HL-60 (cell line): ENCODE data around the gene ASB13.

Experiments
- DNase-seq, 2 experiments: peaks; one replicate each; pipeline ENCODE4 v3.0.0-alpha.2; 2010 to 2020; ENCODE audit warnings: low read depth in 1 of 2, low spot score in 1 of 2
- H3K27ac ChIP-seq: fragments of 250-450 bp; sonication (Bioruptor Pico); replicated peaks from 2 replicates; pipeline ENCODE4 v1.5.1; 2020; ENCODE audit warnings: mild to moderate bottlenecking, moderate library complexity
- H3K27me3 ChIP-seq: fragments of 250-450 bp; sonication (Bioruptor Pico); 2 replicates; pipeline ENCODE4 v1.5.1; 2021; ENCODE audit warnings: mild to moderate bottlenecking, moderate library complexity; ENCODE audit not compliant: insufficient read depth, poor library complexity, severe bottlenecking
- H3K4me3 ChIP-seq: replicated peaks from 2 replicates; pipeline ENCODE4 v1.5.1; 2011; ENCODE audit warnings: mild to moderate bottlenecking, control low read depth, low read length; ENCODE audit not compliant: insufficient read depth
- GABPA ChIP-seq: IDR thresholded peaks from 2 replicates; pipeline ENCODE4 v1.6.1; 2012; ENCODE audit warnings: low read depth
- POLR2AphosphoS5 ChIP-seq: IDR thresholded peaks from 2 replicates; pipeline ENCODE4 v1.6.1; 2012; ENCODE audit warnings: low read depth
- SPI1 ChIP-seq: IDR thresholded peaks from 2 replicates; pipeline ENCODE4 v1.6.1; 2012; ENCODE audit warnings: low read depth, mild to moderate bottlenecking, borderline replicate concordance
- TF ChIP-seq, protein P1 (sequence below): IDR thresholded peaks from 2 replicates; pipeline ENCODE4 v1.6.1; 2012; ENCODE audit warnings: low read depth; ENCODE audit not compliant: insufficient replicate concordance
- TF ChIP-seq, protein P2 (sequence below): IDR thresholded peaks from one replicate; pipeline ENCODE4 v1.5.1; 2011; ENCODE audit warnings: low read length, control low read depth, inconsistent platforms; ENCODE audit not compliant: insufficient read depth

ASB13 gene

DNA sequence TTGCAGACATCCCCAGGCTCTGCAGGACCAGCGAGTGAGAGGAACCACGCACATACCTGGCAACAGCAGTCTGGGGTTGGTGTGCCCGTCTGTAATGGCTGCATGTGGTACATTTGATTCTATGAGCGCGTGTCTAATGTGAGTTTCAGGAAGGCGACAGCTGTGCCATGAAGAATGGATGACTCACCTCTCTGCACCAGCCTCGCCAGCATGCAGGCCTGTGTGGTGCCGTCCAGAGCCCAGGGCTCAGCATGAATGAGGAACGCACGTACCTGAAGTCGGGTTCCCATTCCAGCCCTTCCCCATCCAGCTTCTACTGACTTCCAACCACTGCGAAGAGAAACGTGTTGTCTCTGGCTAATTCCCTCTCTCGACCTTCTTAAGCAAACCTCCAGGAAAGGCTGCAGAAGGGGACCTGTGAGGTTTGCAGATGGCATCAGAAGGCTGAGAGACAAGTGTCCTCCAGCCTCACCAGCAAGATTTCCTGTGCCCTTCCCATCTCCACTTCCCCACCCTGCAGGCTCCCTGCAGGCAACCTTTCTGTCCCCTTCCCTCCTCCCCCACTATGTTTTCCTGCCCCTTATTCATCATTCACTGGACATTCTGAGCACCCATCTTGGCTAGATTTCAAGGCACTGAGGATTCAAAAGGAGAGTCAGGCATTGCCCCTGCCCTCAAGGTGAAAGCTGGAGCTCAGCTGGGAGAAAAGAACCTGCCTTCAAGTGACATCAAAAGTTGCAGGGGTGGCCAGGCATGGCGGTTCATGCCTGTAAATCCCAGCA, 54.3 kb downstream of the ASB13 start:
- DNase-seq = no peak
- no peak overlapping the region for H3K4me3 ChIP-seq
- no peak overlapping the region for H3K27ac ChIP-seq
- no peak for TF ChIP-seq GABPA
- TF ChIP-seq, protein P1, sequence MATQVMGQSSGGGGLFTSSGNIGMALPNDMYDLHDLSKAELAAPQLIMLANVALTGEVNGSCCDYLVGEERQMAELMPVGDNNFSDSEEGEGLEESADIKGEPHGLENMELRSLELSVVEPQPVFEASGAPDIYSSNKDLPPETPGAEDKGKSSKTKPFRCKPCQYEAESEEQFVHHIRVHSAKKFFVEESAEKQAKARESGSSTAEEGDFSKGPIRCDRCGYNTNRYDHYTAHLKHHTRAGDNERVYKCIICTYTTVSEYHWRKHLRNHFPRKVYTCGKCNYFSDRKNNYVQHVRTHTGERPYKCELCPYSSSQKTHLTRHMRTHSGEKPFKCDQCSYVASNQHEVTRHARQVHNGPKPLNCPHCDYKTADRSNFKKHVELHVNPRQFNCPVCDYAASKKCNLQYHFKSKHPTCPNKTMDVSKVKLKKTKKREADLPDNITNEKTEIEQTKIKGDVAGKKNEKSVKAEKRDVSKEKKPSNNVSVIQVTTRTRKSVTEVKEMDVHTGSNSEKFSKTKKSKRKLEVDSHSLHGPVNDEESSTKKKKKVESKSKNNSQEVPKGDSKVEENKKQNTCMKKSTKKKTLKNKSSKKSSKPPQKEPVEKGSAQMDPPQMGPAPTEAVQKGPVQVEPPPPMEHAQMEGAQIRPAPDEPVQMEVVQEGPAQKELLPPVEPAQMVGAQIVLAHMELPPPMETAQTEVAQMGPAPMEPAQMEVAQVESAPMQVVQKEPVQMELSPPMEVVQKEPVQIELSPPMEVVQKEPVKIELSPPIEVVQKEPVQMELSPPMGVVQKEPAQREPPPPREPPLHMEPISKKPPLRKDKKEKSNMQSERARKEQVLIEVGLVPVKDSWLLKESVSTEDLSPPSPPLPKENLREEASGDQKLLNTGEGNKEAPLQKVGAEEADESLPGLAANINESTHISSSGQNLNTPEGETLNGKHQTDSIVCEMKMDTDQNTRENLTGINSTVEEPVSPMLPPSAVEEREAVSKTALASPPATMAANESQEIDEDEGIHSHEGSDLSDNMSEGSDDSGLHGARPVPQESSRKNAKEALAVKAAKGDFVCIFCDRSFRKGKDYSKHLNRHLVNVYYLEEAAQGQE = no peak
- TF ChIP-seq, protein P2, sequence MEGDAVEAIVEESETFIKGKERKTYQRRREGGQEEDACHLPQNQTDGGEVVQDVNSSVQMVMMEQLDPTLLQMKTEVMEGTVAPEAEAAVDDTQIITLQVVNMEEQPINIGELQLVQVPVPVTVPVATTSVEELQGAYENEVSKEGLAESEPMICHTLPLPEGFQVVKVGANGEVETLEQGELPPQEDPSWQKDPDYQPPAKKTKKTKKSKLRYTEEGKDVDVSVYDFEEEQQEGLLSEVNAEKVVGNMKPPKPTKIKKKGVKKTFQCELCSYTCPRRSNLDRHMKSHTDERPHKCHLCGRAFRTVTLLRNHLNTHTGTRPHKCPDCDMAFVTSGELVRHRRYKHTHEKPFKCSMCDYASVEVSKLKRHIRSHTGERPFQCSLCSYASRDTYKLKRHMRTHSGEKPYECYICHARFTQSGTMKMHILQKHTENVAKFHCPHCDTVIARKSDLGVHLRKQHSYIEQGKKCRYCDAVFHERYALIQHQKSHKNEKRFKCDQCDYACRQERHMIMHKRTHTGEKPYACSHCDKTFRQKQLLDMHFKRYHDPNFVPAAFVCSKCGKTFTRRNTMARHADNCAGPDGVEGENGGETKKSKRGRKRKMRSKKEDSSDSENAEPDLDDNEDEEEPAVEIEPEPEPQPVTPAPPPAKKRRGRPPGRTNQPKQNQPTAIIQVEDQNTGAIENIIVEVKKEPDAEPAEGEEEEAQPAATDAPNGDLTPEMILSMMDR = no peak
- TF ChIP-seq POLR2AphosphoS5 = no peak
- TF ChIP-seq SPI1 = no peak
- H3K27me3 ChIP-seq = no peaks in the 10 kb centered on the region

DNA sequence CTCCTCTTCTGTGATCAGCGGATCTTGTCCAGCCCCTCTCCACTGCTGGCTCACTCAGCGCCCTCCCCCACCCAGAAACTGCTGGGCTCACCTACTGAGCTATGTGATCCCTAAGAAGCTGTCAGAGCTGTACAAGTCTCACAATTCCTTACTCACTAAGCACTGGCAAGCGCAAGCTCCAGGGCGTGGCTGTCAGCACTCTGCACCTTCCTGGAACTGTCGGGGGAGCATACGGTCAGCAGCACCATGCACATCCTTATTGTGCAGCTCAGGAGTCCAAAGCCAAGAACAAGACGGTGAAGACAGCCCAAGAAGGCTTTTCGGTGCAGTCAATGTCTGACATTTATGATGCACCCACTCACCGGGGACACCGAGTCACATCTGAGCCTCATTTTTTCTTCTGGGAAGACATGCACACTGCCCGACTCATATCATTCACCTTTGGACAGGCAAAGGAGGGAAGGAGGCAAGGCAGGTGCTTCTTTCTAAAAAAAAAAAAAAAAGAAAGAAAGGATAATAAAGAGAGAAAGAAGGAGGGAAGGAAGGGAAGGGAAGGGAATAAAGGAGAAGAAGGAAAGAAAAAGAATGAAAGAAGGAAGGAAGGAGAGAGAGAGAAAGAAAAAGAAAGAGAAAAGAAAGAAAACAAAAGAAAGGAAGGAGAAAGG, 56.3 kb downstream of the ASB13 start:
- no peak for TF ChIP-seq SPI1
- TF ChIP-seq, protein P1 = no peak
- no peak for TF ChIP-seq POLR2AphosphoS5
- TF ChIP-seq GABPA = no peak
- TF ChIP-seq, protein P2 = no peak
- no peak overlapping the region for H3K4me3 ChIP-seq
- DNase-seq = no peak
- H3K27ac ChIP-seq = no peak overlapping the region
- H3K27me3 ChIP-seq = no peaks in the 10 kb centered on the region

GRCh38 chr10:5608608-5609220, 57.7 kb downstream of the ASB13 start:
- TF ChIP-seq, protein P1 = no peak
- TF ChIP-seq GABPA (no peak), SPI1 (no peak), POLR2AphosphoS5 (no peak)
- TF ChIP-seq, protein P2 = no peak
- H3K27ac ChIP-seq = no peak overlapping the region
- DNase-seq = no peak
- no peak overlapping the region for H3K4me3 ChIP-seq
- H3K27me3 ChIP-seq = no peaks in the 10 kb centered on the region
